Neural progenitor cell (in vitro differentiated cells): ENCODE measurements around the gene GEMIN5. TPM values are rescaled to one million over a fixed set of nuclear protein-coding genes. Genes with fewer than 3 reads are reported as not detected.

Experiments
- DNase-seq: peaks from one replicate; pipeline ENCODE4 v3.0.0-alpha.2; 2016; ENCODE audit warnings: low spot score
- H2AFZ ChIP-seq: fragments of 200-600 bp; sonication (generic); replicated peaks from 2 replicates; pipeline ENCODE4 v1.6.1; 2016; ENCODE audit warnings: antibody characterized with exemption
- H3F3A ChIP-seq: fragments of 200-600 bp; sonication (generic); 2 replicates; pipeline ENCODE4 v1.6.1; 2016; ENCODE audit warnings: antibody characterized with exemption, low read depth
- H3K27ac ChIP-seq: fragments of 200-600 bp; sonication (generic); 2 replicates; pipeline ENCODE4 v1.5.1; 2016; ENCODE audit warnings: mild to moderate bottlenecking
- H3K27me3 ChIP-seq: fragments of 200-600 bp; sonication (generic); 2 replicates; pipeline ENCODE4 v1.6.1; 2016; ENCODE audit warnings: mild to moderate bottlenecking, moderate library complexity
- H3K36me3 ChIP-seq: fragments of 200-600 bp; sonication (generic); 2 replicates; pipeline ENCODE4 v1.5.1; 2016
- H3K4me1 ChIP-seq: fragments of 200-600 bp; sonication (generic); 2 replicates; pipeline ENCODE4 v1.6.1; 2016; ENCODE audit warnings: mixed run types
- H3K4me2 ChIP-seq: fragments of 200-600 bp; sonication (generic); 2 replicates; pipeline ENCODE4 v1.6.1; 2016
- H3K4me3 ChIP-seq: fragments of 200-600 bp; sonication (generic); 2 replicates; pipeline ENCODE4 v1.5.1; 2016
- H3K79me2 ChIP-seq: fragments of 200-600 bp; sonication (generic); 2 replicates; pipeline ENCODE4 v1.6.1; 2016; ENCODE audit warnings: low read depth
- H3K9ac ChIP-seq: fragments of 200-600 bp; sonication (generic); 2 replicates; pipeline ENCODE4 v1.6.1; 2016
- H3K9me3 ChIP-seq: fragments of 200-600 bp; sonication (generic); 2 replicates; pipeline ENCODE4 v1.5.1; 2016; ENCODE audit warnings: low read depth
- H4K20me1 ChIP-seq: fragments of 200-600 bp; sonication (generic); 2 replicates; pipeline ENCODE4 v1.6.1; 2016; ENCODE audit warnings: low read depth
- H3K27ac Mint-ChIP-seq: 3 replicates; pipeline ENCODE4 v1.8.0; 2021; ENCODE audit warnings: mixed read lengths
- H3K27me3 Mint-ChIP-seq: 2 replicates; pipeline ENCODE4 v1.8.0; 2022; ENCODE audit warnings: low read depth, mild to moderate bottlenecking, inconsistent platforms, moderate library complexity, mixed read lengths; ENCODE audit not compliant: insufficient read depth
- H3K36me3 Mint-ChIP-seq: 3 replicates; pipeline ENCODE4 v1.8.0; 2021; ENCODE audit warnings: mixed read lengths
- H3K4me1 Mint-ChIP-seq: 3 replicates; pipeline ENCODE4 v1.8.0; 2021; ENCODE audit warnings: mixed read lengths
- H3K4me3 Mint-ChIP-seq: 3 replicates; pipeline ENCODE4 v1.8.0; 2021; ENCODE audit warnings: mild to moderate bottlenecking, moderate library complexity, mixed read lengths
- H3K9me3 Mint-ChIP-seq: 3 replicates; pipeline ENCODE4 v1.8.0; 2020; ENCODE audit warnings: mixed read lengths
- CTCF ChIP-seq: fragments of 200-600 bp; sonication (generic); IDR thresholded peaks from 2 replicates; pipeline ENCODE4 v1.5.1; 2017; ENCODE audit warnings: antibody characterized with exemption, mild to moderate bottlenecking
- EZH2 ChIP-seq: fragments of 200-600 bp; sonication (generic); IDR thresholded peaks from 2 replicates; pipeline ENCODE4 v1.6.1; 2017; ENCODE audit warnings: antibody characterized with exemption, mild to moderate bottlenecking, moderate library complexity
- EZH2phosphoT487 ChIP-seq: fragments of 200-600 bp; sonication (generic); IDR thresholded peaks from 2 replicates; pipeline ENCODE4 v1.6.1; 2017; ENCODE audit warnings: antibody characterized with exemption
- total RNA-seq: library from RNA; depleted of rRNA; stranded (reverse); fragments of >200 nt; gene quantifications from 2 replicates; pipeline ENCODE4 v1.2.3, GENCODE V29; 2015; ENCODE audit warnings: low replicate concordance

GEMIN5 gene
- total RNA-seq, 1 donor from 2014 or later, result 18.5 TPM

- Mint-ChIP-seq H3K27ac (no peak overlapping the region), H3K27me3 (no peaks in the 10 kb centered on the region), H3K4me3 (no peak overlapping the region), H3K4me1 (no peaks in the 10 kb centered on the region), H3K36me3 (peaks cover 2% of the 10 kb centered on the region), H3K9me3 (no peaks in the 10 kb centered on the region)
- no peaks in the 10 kb centered on the region for H3K79me2 ChIP-seq
- no peaks in the 10 kb centered on the region for H3K27me3 ChIP-seq
- peaks cover 4% of the 10 kb centered on the region for H3F3A ChIP-seq
- TF ChIP-seq EZH2, result no peak
- no peak for TF ChIP-seq EZH2phosphoT487
- TF ChIP-seq CTCF, result no peak
- no peak overlapping the region for H3K9ac ChIP-seq
- H4K20me1 ChIP-seq, result peaks cover 8% of the 10 kb centered on the region
- H3K36me3 ChIP-seq, result no peaks in the 10 kb centered on the region
- no peak overlapping the region for H2AFZ ChIP-seq
- H3K27ac ChIP-seq, result no peak overlapping the region
- no peaks in the 10 kb centered on the region for H3K4me1 ChIP-seq
- H3K9me3 ChIP-seq, result no peaks in the 10 kb centered on the region
- no peak for DNase-seq
- no peak overlapping the region for H3K4me3 ChIP-seq
- H3K4me2 ChIP-seq, result no peak overlapping the region
Observed at GRCh38 chr5:154971501-154971900, 33.5 kb upstream of the GEMIN5 start.

GRCh38 chr5:154970759-154971158, 32.7 kb upstream of the GEMIN5 start:
- no peak overlapping the region for H3K27ac Mint-ChIP-seq

GRCh38 chr5:154968953-154969352, 30.9 kb upstream of the GEMIN5 start:
- no peak for TF ChIP-seq CTCF
- TF ChIP-seq EZH2, result no peak
- TF ChIP-seq EZH2phosphoT487, result no peak
- Histone ChIP-seq H3K4me2 (no peak overlapping the region), H3K36me3 (no peaks in the 10 kb centered on the region), H4K20me1 (peaks cover 8% of the 10 kb centered on the region), H3K4me1 (no peaks in the 10 kb centered on the region), H3K27ac (no peak overlapping the region), H3K9me3 (no peaks in the 10 kb centered on the region), H3K4me3 (no peak overlapping the region), H3K9ac (no peak overlapping the region), H3K79me2 (no peaks in the 10 kb centered on the region), H3F3A (peaks cover 4% of the 10 kb centered on the region), H3K27me3 (no peaks in the 10 kb centered on the region), H2AFZ (no peak overlapping the region)
- H3K4me3 Mint-ChIP-seq, result no peak overlapping the region
- H3K4me1 Mint-ChIP-seq, result no peaks in the 10 kb centered on the region
- H3K27me3 Mint-ChIP-seq, result no peaks in the 10 kb centered on the region
- no peak for DNase-seq
- no peak overlapping the region for H3K27ac Mint-ChIP-seq
- no peaks in the 10 kb centered on the region for H3K36me3 Mint-ChIP-seq
- H3K9me3 Mint-ChIP-seq, result no peaks in the 10 kb centered on the region

More at GRCh38 chr5:154970759-154971158, 32.7 kb upstream of the GEMIN5 start:
- Mint-ChIP-seq H3K36me3 (no peaks in the 10 kb centered on the region), H3K4me3 (no peak overlapping the region), H3K27me3 (no peaks in the 10 kb centered on the region), H3K9me3 (no peaks in the 10 kb centered on the region), H3K4me1 (no peaks in the 10 kb centered on the region)
- H3K9ac ChIP-seq, result no peak overlapping the region
- no peaks in the 10 kb centered on the region for H3K36me3 ChIP-seq
- H2AFZ ChIP-seq, result no peak overlapping the region
- peaks cover 4% of the 10 kb centered on the region for H3F3A ChIP-seq
- no peaks in the 10 kb centered on the region for H3K9me3 ChIP-seq
- no peak overlapping the region for H3K4me3 ChIP-seq
- no peaks in the 10 kb centered on the region for H3K27me3 ChIP-seq
- H3K4me2 ChIP-seq, result no peak overlapping the region
- DNase-seq, result no peak
- peaks cover 8% of the 10 kb centered on the region for H4K20me1 ChIP-seq
- H3K79me2 ChIP-seq, result no peaks in the 10 kb centered on the region
- no peaks in the 10 kb centered on the region for H3K4me1 ChIP-seq
- no peak overlapping the region for H3K27ac ChIP-seq
- TF ChIP-seq CTCF, result no peak
- no peak for TF ChIP-seq EZH2
- TF ChIP-seq EZH2phosphoT487, result no peak
